HG02610 (cell line): ENCODE measurements around the gene RHOU.
"Not testable (repeated sequence)": the region's sequence is repeated elsewhere in the genome, so short reads cannot be mapped to it uniquely, and the experiment has no call there.

Experiments
- ATAC-seq: cut with Tn5 transposase; IDR thresholded peaks from one replicate; pipeline ENCODE4 v1.9.1; 2021; ENCODE audit warnings: mild to moderate bottlenecking, moderate library complexity; ENCODE audit not compliant: unreplicated experiment

The RHOU gene

DNA sequence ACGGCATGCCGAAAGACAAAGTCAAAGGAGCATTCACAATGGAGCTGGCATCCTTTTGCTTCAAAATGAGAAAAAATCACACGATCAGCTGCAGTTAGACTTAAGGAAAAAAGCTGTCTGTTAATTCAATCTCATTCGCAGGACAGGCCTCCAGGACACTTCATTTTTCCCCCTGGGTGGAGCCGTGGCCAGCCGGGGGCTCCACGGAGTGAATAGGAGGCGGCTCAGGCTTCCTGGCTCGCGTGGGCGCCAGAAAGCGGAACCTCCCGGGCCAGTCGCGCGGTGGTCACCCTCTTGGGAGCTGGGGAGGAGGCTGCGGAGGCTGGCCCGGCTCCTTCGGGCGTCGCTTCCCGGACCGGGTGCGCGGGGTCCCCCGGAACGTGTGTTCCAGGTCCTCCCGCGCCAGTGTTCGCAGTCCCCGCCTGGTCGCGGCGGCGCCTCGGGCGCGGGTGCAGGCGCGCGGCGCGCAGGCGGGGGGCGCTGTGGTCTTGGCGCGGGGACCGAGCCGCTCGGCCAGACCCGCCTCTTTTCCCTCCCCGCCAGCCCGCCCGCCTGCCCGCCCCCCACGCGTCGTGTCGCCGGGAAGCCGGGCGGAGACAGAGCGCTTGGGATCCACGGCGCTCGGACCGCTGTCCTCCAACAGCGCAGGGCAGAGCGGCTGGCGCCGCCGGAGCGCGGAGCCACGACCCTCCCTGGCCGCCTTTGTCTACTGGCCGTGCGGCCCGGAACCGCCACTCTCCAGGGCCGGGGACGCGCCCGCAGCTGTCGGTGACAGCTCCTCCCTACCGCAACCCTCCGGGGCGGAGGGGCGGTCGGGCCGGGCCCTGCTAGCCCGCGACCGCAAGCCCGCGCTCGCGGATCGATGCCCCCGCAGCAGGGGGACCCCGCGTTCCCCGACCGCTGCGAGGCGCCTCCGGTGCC, at the start of gene RHOU:
TSS of gene RHOU (plus strand) at position 599 of the 921 bp plus-strand sequence. CDS start at position 863, 264 bp downstream.
- ATAC-seq = no peak

- no peak for ATAC-seq
Observed at GRCh38 chr1:228687587-228687986, 47.7 kb upstream of the RHOU start.

DNA sequence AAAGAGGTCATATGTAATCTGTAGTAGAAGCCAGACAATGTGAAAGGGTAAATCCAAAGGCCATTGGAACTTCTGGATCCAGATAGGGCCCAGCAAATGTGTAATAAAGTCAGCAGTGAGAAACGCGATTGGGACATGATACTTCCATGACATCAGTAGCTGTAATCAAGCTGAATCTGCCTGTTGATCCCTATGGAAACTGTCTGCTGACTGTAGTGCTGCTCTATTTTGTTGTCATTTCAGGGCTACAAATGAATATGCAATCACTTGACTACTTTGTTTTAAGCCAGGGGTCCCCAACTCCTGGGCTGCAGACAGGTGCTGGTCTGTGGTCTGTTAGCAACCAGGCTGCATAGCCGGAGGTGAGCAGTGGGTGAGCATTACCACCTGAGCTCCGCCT, 46.0 kb upstream of the RHOU start:
- ATAC-seq = no peak

DNA sequence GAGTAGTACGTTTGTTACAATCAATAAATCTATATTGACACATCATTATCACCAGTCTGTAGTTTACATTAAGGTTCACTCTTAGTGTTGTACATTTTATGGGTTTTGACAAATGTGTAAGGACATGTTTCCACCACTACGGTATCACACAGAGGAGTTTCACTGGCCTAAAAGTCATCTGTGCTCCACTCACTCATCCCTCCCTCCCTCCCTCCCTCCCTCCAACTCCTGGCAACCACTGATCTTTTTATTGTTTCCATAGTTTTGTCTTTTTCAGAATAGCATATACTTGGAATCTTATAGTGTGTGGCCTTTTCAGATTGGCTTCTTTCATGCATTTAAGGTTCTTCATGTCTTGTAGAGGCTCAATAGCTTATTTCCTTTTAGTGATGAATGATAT, 44.1 kb upstream of the RHOU start:
- no peak for ATAC-seq

DNA sequence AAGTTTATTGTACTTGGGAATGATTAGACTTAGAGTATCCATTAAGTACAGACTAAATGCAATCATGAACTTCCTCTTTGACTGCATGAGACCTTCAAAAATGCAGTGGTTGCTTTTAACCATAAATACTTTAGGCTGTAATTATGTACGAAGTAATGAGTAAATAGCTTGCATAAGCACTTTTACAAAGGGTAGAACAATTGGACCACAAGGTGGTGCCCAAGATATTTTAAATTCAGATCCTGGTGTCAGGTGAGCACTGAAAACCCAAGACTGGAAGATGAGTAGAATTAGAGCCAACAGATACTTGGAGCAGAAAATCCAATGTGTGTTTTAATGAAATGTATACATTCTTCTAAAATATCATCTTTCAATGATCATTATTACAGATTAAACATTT, 43.4 kb upstream of the RHOU start:
- ATAC-seq = no peak

GRCh38 chr1:228694447-228694846, 40.8 kb upstream of the RHOU start:
- not testable (repeated sequence) for ATAC-seq

GRCh38 chr1:228695015-228695955, 40.0 kb upstream of the RHOU start:
- no peak for ATAC-seq

DNA sequence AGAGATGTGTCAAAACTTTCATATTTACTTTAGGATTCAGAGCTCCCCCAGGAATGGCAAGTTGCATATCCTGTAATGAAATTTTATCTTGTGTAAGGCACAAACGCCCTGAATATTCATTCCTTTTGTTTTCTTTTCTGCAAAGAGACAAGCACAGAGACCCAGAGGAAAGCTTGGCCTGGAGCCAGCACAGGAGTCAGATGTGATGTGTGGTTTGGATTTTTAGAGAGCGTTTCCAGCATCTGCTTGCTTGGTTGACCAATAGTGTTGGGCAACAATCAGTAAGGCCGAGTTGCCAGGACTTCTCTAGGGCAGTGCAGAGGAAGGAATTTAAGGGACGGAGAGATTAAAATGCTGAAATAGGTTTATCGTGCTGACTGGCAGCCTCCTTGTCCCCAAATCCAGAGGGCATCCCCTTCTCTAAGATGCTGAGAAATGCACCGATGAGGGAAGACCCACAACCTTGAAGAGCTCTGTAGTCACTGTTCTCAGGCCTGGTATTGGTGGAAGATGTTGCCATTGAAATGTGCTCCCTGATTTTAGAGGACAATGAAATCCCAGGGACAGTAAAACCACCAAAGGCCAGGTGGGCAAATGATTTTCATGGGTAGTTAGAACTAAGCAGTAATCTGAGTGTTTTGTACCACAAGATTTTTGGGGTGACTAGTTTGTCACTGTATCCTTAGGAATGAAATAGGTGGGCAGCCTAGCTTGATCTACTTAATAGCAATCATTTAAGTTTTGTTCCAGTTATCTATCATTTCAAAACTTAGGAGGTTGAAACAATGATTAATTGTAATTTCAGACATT, 37.9 kb upstream of the RHOU start:
- no peak for ATAC-seq

GRCh38 chr1:228698017-228698329, 37.3 kb upstream of the RHOU start:
- ATAC-seq = no peak

DNA sequence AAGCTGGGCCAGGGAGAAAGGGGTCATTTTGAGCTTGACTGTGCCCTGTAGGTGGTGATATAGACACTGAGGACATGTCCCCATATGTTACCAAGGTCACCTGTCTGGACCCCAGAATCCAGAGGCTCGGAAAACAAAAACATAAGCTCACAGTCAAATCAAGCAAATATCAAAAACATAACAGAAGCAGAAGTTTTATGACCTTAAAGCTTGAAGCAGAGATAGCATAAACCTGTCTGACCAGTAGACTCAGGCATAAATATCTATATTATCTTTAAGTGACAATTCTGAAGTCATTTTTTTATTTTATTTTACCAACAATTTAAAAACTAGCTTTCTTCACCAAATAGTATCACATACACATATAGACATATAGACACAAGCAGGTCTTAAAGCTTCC, 32.8 kb upstream of the RHOU start:
- no peak for ATAC-seq

GRCh38 chr1:228706305-228706704, 29.0 kb upstream of the RHOU start:
- ATAC-seq = no peak

DNA sequence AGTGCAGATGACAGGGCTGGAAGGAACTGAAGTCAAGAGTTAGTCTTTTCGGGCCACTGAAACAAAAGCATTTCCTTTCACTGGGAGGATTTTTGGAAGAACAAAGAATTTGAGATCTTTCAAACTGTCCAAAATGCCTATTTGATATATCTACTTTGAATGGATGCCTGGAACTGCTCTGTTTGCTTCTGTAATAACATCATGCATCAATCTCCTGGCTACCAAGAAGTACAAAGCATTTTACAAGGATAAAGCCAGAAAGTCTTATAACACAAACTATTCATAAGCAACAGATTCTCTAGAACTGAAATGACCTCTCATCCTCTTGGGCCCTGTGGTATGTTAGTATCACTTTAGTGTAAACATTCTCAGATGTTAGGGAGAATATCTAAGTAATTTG, 18.2 kb upstream of the RHOU start:
- no peak for ATAC-seq

- ATAC-seq = no peak
Observed at GRCh38 chr1:228721407-228721806, 13.9 kb upstream of the RHOU start.

DNA sequence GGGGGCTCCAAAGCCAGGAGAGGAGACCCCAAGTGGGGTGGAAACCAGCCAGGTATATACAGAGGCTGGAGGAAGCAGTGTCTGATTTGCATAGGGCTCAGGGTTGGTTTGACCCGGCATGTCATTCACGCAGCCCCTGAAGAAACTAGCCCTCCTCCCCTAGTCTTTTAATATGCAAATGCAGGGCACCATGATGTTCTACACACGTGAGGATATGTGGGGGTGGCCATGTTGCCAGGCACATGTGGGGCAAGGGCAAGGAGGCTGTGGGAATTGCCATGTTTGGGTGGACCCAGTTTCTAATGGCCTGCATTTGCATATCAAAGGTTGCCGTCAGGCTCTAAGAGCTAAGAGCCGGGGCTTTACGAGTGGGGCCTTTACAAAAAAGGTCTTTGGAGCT, 12.0 kb upstream of the RHOU start:
- no peak for ATAC-seq

GRCh38 chr1:228723921-228724320, 11.4 kb upstream of the RHOU start:
- ATAC-seq = no peak

GRCh38 chr1:228725178-228725577, 10.1 kb upstream of the RHOU start:
- ATAC-seq = no peak

- ATAC-seq = no peak
Observed at GRCh38 chr1:228727681-228728171, 7.6 kb upstream of the RHOU start.

DNA sequence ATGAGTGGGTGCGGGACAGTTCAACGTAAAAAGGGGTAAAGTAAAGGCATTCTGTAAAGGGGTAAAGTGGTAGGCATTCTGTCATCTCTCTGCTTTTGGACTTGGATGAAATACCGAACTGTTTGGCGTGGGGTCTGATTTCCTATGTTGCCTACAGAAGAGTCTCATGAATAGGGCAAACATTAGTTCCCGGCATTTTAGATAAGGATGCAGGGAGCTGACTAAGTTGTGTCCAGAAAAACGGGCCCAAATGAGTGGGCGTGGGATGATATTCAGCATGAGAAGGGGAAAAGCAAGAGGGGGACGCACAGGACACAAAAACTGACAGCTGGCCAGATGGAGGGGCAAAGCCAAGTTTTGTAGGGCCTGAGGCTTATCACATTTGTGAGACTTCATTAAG, 2.9 kb upstream of the RHOU start:
- no peak for ATAC-seq

GRCh38 chr1:228733576-228733975, 1.7 kb upstream of the RHOU start:
- ATAC-seq = no peak

DNA sequence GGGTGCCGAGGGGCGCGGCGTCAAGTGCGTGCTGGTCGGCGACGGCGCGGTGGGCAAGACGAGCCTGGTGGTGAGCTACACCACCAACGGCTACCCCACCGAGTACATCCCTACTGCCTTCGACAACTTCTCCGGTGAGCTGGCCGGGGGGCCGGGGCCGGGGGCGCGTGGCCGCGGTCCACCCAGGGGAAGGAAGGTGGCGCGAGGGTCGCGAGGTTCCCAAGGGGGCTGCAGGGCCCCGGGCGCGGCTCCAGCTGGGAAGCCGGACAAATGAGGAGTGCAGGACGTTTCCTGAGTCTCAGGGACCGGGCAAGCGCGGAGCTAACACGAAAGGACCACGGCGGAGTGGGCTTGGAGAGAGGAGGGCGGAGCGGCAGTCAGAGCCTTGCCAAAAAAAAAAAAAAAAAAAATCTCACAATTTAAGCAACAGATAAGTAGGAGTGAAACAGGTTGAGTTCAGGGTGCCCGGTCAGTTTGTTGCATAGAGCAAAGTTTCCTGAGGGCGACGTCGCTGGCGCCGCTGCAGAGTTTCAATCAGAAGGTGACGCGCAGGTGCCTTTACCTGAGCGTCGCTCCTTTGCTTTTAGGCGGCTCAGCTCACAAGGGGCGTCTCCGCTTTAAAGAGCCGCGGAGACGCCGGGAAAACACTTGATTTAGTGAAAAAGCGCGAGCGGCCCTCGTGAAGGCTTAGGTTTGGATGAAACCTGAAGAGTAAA, 750 bp downstream of the RHOU start:
- no peak for ATAC-seq
